ENCODE results near the gene DTNA.
"Not testable (repeated sequence)": the region's sequence is repeated elsewhere in the genome, so short reads cannot be mapped to it uniquely, and the experiment has no call there.

DTNA gene

DNA sequence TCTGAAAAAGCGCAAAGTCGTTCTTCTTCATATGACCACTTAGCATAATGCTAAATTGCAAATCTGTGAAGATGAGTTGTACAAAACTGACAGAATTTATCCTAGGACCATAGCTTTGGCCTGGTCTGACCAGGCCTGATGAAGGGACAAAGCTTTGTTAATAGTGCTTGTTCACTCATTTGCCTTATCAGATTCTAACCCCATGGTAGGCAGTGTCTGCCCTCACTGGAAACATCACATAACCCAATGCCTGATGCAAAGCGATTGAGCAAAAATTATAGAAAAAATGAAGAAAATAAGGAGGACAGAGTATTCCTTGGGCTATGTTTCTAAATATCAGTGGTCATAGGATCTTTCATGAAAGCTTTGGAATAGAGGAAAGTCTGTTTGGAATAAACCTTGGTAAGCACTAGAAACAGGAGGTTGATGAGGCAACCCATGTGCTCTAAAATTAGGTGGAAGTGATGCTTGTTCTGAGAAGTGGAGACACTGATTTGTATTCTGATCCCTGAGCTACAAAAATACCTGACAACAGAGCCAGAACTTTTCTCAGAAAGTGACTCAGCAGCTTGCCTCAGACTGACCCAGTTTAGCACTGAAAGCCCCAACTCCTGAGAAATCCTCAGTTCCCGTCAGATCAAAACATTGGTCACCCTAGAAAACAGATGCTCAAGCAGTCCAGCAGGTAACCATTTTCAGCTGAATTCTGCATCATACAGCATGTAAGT lies 199.7 kb downstream of the DTNA start:
- Mint-ChIP-seq H3K27me3 (ENCODE audit: low read depth) (no peaks in the 10 kb centered on the region), H3K36me3 (ENCODE audit: low read depth) (no peaks in the 10 kb centered on the region), H3K4me3 (no peak overlapping the region), H3K27ac (no peak overlapping the region), H3K4me1 (peaks cover 20% of the 10 kb centered on the region), H3K9me3 (peaks cover 6% of the 10 kb centered on the region)
- TF ChIP-seq CTCF (IDR thresholded peaks at IDR 0.05; ENCODE audit: unreplicated experiment in 3 of 3) = no peak

GRCh38 chr18:34911081-34911480 lies 201.0 kb downstream of the DTNA start:
- peaks cover 6% of the 10 kb centered on the region for H3K9me3 Mint-ChIP-seq
- no peaks in the 10 kb centered on the region for H3K36me3 Mint-ChIP-seq (ENCODE audit: low read depth)
- H3K4me3 Mint-ChIP-seq = no peak overlapping the region
- H3K4me1 Mint-ChIP-seq = peaks cover 23% of the 10 kb centered on the region
- TF ChIP-seq CTCF (IDR thresholded peaks at IDR 0.05; ENCODE audit: unreplicated experiment in 3 of 3) = no peak
- H3K27ac Mint-ChIP-seq = no peak overlapping the region
- no peaks in the 10 kb centered on the region for H3K27me3 Mint-ChIP-seq (ENCODE audit: low read depth)

- no peak for TF ChIP-seq CTCF (IDR thresholded peaks at IDR 0.05; ENCODE audit: unreplicated experiment in 3 of 3)
- Mint-ChIP-seq H3K27me3 (ENCODE audit: low read depth) (peaks cover 3% of the 10 kb centered on the region), H3K9me3 (peaks cover 2% of the 10 kb centered on the region), H3K27ac (peak overlapping the region in 2 of 3 experiments; percentile 63 to 84), H3K36me3 (ENCODE audit: low read depth) (no peaks in the 10 kb centered on the region), H3K4me3 (no peak overlapping the region), H3K4me1 (peaks cover 23% of the 10 kb centered on the region)
Measured at GRCh38 chr18:34911661-34912384, 201.7 kb downstream of the DTNA start.

GRCh38 chr18:34913837-34914661 lies 204.0 kb downstream of the DTNA start:
- Mint-ChIP-seq H3K36me3 (ENCODE audit: low read depth) (no peaks in the 10 kb centered on the region), H3K9me3 (no peaks in the 10 kb centered on the region), H3K4me3 (no peak overlapping the region), H3K27me3 (ENCODE audit: low read depth) (peaks cover 3% of the 10 kb centered on the region), H3K4me1 (peaks cover 23% of the 10 kb centered on the region), H3K27ac (peak overlapping the region; percentile 36 to 87 (median 49))
- TF ChIP-seq CTCF (IDR thresholded peaks at IDR 0.05; ENCODE audit: unreplicated experiment in 3 of 3) = no peak

DNA sequence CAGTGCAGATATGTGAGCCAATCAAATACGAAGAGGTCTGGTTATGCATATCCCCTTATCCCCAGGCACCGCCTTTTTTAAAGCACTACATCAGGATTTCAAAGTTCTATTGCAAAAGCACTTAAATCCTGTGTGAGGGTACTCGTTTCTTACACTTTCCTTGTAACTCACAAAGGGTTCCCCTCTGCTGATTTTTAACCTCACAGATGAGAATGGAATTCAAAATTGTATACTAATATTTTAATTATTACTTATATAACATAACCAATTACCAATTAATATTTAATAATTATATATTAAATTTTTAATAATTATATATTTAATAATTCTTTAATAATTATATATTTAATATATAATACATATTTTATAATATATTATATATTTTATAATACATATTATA lies 204.9 kb downstream of the DTNA start:
- H3K36me3 Mint-ChIP-seq (ENCODE audit: low read depth) = no peaks in the 10 kb centered on the region
- H3K27me3 Mint-ChIP-seq (ENCODE audit: low read depth) = peaks cover 3% of the 10 kb centered on the region
- H3K4me1 Mint-ChIP-seq = peaks cover 23% of the 10 kb centered on the region
- H3K27ac Mint-ChIP-seq = peak overlapping the region in 2 of 3 experiments; percentile 25 to 87
- no peak overlapping the region for H3K4me3 Mint-ChIP-seq
- H3K9me3 Mint-ChIP-seq = no peaks in the 10 kb centered on the region
- TF ChIP-seq CTCF (IDR thresholded peaks at IDR 0.05; ENCODE audit: unreplicated experiment in 3 of 3) = no peak

GRCh38 chr18:34916539-34916938 lies 206.4 kb downstream of the DTNA start:
- not testable (repeated sequence) for H3K36me3 Mint-ChIP-seq (ENCODE audit: low read depth); H3K9me3 Mint-ChIP-seq; H3K4me3 Mint-ChIP-seq; H3K27me3 Mint-ChIP-seq (ENCODE audit: low read depth)
- H3K4me1 Mint-ChIP-seq = peaks cover 21% of the 10 kb centered on the region
- peak overlapping the region in 1 of 3 experiments; percentile 38 for H3K27ac Mint-ChIP-seq
